Erythroblast (primary cell): ENCODE data around the gene ALG10.
"Not testable (repeated sequence)": the region's sequence is repeated elsewhere in the genome, so short reads cannot be mapped to it uniquely, and the experiment has no call there.

Experiments
- GATA1 ChIP-seq: IDR thresholded peaks from 2 replicates; pipeline ENCODE4 v1.6.1; 2011; ENCODE audit warnings: low read depth, mild to moderate bottlenecking, control low read depth, low read length, moderate library complexity
- POLR2A ChIP-seq: IDR thresholded peaks from 2 replicates; pipeline ENCODE4 v1.6.1; 2011; ENCODE audit warnings: mild to moderate bottlenecking, low read length

- TF ChIP-seq POLR2A, GATA1: not testable (repeated sequence)
Measured at GRCh38 chr12:34047855-34048254, 25.6 kb downstream of the ALG10 start.
